GM18951 (cell line): ENCODE data around the gene CSH2.
"Not testable (repeated sequence)": the region's sequence is repeated elsewhere in the genome, so short reads cannot be mapped to it uniquely, and the experiment has no call there.

Experiments
- POLR2A ChIP-seq: IDR thresholded peaks from 4 replicates; pipeline ENCODE4 v1.6.1; 2011; ENCODE audit warnings: mild to moderate bottlenecking; ENCODE audit not compliant: insufficient read length, insufficient read depth; ENCODE audit errors: extremely low read depth
- in situ Hi-C: fragments of 300-500 bp; cut with MboI; formaldehyde crosslinking; loops from one replicate; pipeline ENCODE4 v1.12.0; 2022; ENCODE audit warnings: low sequenced_read_pairs, mixed read lengths, inconsistent platforms; ENCODE audit not compliant: unreplicated experiment

The CSH2 gene

DNA sequence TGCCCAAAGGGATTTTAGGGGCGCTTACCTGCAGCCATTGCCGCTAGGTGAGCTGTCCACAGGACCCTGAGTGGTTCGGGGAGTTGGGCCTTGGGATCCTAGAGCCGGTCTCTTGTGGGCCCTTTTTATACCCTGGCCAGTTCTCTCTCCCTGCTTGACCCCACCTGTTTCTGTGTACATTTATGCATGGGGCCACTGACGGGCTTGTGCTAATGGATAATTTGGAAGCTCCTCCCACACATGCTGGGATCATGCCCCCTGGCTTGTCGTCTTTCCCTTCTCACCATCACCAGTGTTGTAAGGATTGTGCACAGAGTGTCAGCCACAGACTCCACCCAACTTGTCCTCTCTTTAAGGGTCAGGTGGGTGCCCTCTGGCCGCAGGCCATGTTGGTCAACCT, at the start of gene CSH2:
CSH2 (minus strand) TSS at position 101 of the 400 bp plus-strand sequence; CDS start at position 38, 63 bp downstream.
- in situ Hi-C loops: not testable (repeated sequence)

DNA sequence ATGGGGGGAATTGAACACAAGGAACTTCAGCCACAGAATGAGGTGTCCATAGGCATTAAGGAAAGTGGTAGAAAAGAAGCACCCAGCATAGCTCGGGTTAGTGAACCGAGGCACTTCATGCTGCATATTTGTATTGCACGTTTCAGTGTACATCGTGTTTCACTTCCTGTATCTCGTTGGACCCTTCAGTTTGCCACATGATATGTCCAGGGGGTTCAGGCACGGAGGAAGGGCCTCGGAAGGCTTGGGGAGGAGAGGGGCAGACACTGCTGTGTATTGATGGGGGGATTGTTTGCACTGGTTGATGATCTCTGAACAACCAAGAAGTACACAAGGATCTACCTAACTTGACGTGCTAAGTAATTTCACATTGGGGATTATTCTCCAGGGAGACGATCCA, 48.9 kb upstream of the CSH2 start:
- in situ Hi-C loops: loop anchor here (25.0 kb wide), 1 partner anchor 365 kb away; no protein-coding TSS in a partner anchor

DNA sequence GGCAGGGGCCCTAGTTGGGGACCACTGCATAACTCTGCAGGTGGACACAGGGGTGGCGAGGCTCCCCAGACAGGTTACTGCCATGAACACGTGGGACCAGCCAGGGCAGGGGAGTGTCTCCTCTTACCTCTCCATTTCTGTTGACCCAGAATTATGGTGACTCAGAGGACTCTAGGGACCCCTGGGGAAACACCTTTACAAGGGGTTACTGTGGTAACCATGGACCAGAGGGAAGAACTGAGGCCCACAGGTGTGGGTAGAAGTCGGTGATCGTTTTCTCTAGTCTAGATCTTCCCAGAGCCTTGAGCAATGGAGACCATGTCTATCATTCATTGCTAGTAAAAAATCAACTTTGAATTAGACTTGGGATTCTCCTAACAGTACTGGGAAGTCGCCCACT, 47.3 kb upstream of the CSH2 start:
- in situ Hi-C loops: loop anchor here (25.0 kb wide), 1 partner anchor 367 kb away; no protein-coding TSS in a partner anchor

DNA sequence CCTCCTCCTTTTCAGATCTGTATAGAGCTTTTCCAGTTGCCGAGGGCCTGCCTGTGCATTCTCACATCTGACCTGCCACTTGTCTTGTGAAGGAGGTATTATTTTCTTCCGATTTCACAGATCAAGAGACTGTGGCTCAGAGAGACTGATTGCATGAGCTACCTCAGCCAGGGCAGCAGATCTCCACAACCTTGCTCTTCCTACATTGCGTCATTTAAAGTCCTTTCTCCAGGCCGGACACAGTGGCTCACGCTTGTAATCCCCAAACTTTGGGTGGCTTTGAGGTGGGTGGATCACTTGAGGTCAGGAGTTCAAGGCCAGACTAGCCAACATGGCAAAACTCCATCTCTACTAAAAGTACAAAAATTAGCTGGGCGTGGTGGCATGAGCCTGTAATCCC, 46.6 kb upstream of the CSH2 start:
- in situ Hi-C loops: loop anchor here (25.0 kb wide), 1 partner anchor 367 kb away; no protein-coding TSS in a partner anchor

DNA sequence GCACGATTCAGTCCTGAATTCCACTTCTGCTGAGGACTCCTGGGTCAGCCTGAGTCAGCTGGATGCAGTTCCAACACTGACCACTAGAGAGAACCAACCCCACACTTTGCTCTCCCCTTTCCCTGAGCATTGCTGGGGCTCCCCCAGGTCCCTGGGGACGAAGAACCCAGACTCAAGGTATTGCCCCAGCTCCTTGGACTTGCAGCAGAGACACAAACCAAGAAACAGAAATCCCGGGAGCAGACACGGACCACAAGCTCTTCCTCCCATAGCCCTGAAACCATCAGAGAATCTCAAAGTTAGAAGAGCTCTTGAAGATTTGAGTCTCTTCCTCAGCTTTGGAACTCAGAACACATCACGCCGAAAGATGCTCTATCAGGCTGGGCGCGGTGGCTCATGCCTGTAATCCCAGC, 45.8 kb upstream of the CSH2 start:
- in situ Hi-C loops: loop anchor here (10.0 to 25.0 kb wide), 3 partner anchors 105 to 368 kb away; partner anchors contain the start of gene ICAM2
- TF ChIP-seq POLR2A: no peak

DNA sequence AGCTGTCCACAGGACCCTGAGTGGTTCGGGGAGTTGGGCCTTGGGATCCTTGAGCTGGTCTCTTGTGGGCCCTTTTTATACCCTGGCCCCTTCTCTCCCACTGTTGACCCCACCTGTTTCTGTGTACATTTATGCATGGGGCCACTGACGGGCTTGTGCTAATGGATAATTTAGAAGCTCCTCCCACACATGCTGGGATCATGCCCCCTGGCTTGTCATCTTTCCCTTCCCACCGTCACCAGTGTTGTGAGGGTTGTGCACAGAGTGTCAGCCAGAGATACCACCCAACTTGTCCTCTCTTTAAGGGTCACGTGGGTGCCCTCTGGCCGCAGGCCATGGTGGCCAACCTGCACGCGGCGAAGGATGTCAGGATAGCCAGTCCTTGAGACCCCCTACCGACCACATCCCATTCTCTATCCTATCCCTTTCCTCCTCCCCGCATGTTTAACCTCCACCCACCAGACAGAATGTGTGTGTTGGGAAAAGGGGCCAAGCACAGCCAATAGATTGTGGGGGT, 45.4 kb upstream of the CSH2 start, which contains the start of gene GH1:
GH1 (minus strand) TSS at position 51 of the 517 bp plus-strand sequence. CDS start 63 bp downstream, outside the sequence.
- in situ Hi-C loops: loop anchor here (10.0 to 25.0 kb wide), 3 partner anchors 106 to 368 kb away; partner anchors contain the start of gene ICAM2

DNA sequence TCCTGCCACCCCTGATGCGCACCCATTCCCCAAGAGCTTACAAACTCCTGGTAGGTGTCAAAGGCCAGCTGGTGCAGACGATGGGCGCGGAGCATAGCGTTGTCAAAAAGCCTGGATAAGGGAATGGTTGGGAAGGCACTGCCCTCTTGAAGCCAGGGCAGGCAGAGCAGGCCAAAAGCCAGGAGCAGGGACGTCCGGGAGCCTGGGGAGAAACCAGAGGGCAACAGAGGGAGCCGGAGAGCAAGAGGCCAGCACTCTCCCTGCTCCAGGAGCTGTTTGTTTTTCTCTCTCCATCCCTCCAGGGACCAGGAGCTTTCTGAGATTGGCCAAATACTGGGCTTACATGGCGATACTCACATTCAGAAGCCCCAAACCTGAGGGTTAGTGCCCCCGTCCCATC, 44.8 kb upstream of the CSH2 start:
- in situ Hi-C loops: loop anchor here (10.0 to 25.0 kb wide), 3 partner anchors 106 to 369 kb away; partner anchors contain the start of gene ICAM2
- TF ChIP-seq POLR2A: no peak

DNA sequence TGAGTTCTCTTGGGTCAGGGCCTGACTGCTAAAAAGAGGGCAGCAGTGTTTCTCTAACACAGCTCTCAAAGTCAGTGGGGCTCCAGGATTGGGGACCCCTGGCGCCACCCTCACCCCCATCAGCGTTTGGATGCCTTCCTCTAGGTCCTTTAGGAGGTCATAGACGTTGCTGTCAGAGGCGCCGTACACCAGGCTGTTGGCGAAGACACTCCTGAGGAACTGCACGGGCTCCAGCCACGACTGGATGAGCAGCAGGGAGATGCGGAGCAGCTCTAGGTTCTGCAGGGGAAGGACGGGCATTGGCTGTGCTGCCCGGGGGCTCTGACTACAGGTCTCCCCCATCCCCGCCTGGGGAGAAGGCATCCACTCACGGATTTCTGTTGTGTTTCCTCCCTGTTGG, 44.2 kb upstream of the CSH2 start:
- in situ Hi-C loops: loop anchor here (10.0 to 25.0 kb wide), 3 partner anchors 107 to 370 kb away; partner anchors contain the start of gene ICAM2
- TF ChIP-seq POLR2A: no peak

DNA sequence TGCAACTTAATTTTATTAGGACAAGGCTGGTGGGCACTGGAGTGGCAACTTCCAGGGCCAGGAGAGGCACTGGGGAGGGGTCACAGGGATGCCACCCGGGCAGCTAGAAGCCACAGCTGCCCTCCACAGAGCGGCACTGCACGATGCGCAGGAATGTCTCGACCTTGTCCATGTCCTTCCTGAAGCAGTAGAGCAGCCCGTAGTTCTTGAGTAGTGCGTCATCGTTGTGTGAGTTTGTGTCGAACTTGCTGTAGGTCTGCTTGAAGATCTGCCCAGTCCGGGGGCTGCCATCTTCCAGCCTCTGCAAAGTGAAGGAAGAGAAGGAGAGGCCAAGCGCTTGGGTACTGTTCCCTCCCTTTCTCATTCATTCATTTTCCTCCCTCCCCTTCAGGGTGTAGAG, 43.7 kb upstream of the CSH2 start:
- in situ Hi-C loops: loop anchor here (10.0 to 25.0 kb wide), 3 partner anchors 108 to 370 kb away; partner anchors contain the start of gene ICAM2

DNA sequence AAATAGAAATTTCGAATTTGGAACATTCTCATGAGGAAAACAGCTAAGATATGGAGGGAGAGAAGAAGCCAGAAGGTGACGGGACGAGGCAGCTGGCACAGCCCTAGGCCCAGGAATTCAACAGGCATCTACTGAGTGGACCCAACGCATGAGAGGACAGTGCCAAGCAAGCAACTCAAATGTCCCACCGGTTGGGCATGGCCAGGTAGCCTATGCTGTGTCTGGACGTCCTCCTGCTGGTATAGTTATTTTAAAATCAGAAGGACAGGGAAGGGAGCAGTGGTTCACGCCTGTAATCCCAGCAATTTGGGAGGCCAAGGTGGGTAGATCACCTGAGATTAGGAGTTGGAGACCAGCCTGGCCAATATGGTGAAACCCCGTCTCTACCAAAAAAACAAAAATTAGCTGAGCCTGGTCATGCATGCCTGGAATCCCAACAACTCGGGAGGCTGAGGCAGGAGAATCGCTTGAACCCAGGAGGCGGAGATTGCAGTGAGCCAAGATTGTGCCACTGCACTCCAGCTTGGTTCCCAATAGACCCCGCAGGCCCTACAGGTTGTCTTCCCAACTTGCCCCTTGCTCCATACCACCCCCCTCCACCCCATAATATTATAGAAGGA, 43.2 kb upstream of the CSH2 start:
- in situ Hi-C loops: loop anchor here (10.0 to 25.0 kb wide), 3 partner anchors 108 to 371 kb away; partner anchors contain the start of gene ICAM2
- TF ChIP-seq POLR2A: no peak

DNA sequence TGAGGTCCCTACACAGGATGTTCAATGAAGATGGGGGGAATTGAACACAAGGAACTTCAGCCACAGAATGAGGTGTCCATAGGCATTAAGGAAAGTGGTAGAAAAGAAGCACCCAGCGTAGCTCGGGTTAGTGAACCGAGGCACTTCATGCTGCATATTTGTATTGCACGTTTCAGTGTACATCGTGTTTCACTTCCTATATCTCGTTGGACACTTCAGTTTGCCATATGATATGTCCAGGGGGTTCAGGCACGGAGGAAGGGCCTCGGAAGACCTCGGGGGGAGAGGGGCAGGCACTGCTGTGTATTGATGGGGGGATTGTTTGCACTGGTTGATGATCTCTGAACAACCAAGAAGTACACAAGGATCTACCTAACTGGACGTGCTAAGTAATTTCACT, 42.3 kb upstream of the CSH2 start:
- in situ Hi-C loops: loop anchor here (10.0 to 25.0 kb wide), 3 partner anchors 109 to 372 kb away; partner anchors contain the start of gene ICAM2

DNA sequence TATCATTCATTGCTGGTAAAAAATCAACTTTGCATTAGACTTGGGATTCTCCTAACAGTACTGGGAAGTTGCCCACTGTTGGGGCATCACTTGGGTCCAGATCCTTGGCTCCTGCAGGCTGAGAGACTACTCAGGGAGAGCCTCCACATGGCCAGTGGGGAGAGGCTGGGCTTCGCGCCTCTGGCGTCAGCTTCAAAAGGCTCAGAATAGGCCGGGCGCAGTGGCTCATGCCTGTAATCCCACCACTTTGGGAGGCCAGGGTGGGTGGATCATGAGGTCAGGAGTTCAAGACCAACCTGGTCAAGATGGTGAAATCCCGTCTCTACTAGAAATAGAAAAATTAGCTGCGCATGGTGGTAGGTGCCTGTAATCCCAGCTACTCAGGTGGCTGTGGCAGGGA, 41.0 kb upstream of the CSH2 start:
- TF ChIP-seq POLR2A: no peak
- in situ Hi-C loops: loop anchor here (10.0 to 25.0 kb wide), 3 partner anchors 110 to 373 kb away; partner anchors contain the start of gene ICAM2

DNA sequence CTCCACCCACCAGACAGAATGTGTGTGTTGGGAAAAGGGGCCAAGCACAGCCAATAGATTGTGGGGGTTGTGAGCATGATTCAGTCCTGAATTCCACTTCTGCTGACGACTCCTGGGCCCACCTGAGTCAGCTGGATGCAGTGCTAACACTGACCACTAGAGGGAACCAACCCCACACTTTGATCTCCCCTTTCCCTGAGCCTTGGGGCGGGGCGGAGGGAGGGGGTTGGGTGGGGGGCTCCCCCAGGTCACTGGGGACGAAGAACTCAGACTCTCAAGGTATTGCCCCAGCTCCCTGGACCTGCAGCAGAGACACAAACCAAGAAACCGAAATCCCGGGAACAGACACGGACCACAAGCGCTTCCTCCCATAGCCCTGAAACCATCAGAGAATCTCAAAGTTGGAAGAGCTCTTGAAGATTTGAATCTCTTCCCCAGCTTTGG, 38.2 kb upstream of the CSH2 start:
- in situ Hi-C loops: loop anchor here (10.0 to 25.0 kb wide), 3 partner anchors 113 to 376 kb away; partner anchors contain the start of gene ICAM2
- TF ChIP-seq POLR2A: no peak

DNA sequence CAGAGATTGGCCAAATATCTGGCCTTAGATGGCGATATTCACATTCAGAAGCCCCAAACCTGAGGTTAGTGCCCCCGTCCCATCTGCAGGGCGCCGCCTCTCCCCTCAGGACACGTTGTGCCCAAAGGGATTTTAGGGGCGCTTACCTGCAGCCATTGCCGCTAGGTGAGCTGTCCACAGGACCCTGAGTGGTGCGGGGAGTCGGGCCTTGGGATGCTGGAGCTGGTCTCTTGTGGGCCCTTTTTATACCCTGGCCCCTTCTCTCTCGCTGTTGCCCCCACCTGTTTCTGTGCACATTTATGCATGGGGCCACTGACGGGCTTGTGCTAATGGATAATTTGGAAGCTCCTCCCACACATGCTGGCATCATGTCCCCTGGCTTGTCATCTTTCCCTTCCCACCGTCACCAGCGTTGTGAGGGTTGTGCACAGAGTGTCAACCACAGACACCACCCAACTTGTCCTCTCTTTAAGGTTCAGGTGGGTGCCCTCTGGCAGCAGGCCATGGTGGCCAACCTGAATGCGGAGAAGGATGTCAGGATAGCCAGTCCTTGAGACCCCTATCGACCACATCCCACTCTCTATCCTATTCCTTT, 37.7 kb upstream of the CSH2 start, which contains the start of gene CSHL1:
CSHL1 (minus strand) TSS at position 218 of the 595 bp plus-strand sequence; CDS start at position 156, 62 bp downstream.
- in situ Hi-C loops: loop anchor here (10.0 to 25.0 kb wide), 3 partner anchors 114 to 376 kb away; partner anchors contain the start of gene ICAM2
- no peak for TF ChIP-seq POLR2A
